ENCODE data around the gene PRDM1.

The PRDM1 gene

DNA sequence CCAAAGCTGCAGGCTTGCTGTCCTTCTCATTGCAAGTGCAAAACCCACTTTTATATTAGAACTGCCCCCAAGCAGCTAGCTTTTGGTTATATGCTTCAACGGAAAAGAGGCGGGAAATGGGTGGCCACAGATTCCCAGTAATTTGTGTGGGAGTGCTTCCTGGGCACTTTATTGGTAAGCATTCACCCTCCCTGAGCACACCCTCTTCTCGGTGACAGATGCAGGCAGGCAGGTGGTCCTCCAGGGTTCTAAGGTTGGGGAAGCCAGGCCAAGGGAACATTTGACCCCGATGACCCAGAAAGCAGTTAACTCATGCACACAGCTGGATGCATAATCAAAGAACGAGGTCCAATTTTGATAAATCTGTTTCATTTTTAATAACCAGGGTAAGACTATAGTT, 29.1 kb downstream of the PRDM1 start:
- FAIRE-seq (no peak), DNase-seq (ENCODE audit: low spot score) (no peak)

- FAIRE-seq (no peak), DNase-seq (ENCODE audit: low spot score) (peak; percentile 15)
These were observed 30.1 kb downstream of the PRDM1 start for GRCh38 chr6:106116125-106116832.

- no peak for FAIRE-seq
These were observed 31.4 kb downstream of the PRDM1 start for GRCh38 chr6:106117579-106117978.

DNA sequence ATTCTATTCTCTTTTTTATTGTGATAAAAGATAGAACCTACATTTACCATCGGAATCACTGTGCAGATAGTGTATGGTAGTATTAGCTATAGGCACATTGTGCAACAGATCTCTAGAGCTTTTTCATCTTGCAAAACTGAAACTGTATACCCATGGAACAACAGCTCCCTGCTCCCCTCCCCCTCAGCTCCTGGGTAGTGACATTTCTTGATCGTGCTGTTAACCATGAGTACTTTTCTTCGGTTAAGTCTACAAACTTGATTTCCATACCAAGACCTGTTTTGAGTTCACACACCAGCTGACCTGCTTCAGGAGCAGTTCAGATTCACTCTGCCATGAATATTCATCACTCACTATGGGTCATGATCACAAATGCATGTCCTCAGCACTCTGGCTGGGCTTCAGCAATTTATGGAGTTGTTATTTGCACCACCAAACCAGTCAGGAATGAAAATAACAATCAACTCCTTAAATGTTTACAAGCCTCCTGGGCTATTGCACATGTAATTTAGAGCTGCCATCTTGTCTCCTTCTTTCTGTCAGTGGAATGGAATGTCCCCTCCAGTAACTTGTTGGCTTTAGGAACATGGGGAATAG, 32.8 kb downstream of the PRDM1 start:
- FAIRE-seq, result no peak

More at GRCh38 chr6:106117579-106117978, 31.4 kb downstream of the PRDM1 start:
- DNase-seq (ENCODE audit: low spot score), result no peak

GRCh38 chr6:106119546-106119945, 33.4 kb downstream of the PRDM1 start:
- DNase-seq (ENCODE audit: low spot score), result no peak
- FAIRE-seq, result no peak

More for the DNA sequence above, 32.8 kb downstream of the PRDM1 start:
- DNase-seq (ENCODE audit: low spot score), result no peak

GRCh38 chr6:106120006-106120405, 33.9 kb downstream of the PRDM1 start:
- no peak for FAIRE-seq
- no peak for DNase-seq (ENCODE audit: low spot score)

DNA sequence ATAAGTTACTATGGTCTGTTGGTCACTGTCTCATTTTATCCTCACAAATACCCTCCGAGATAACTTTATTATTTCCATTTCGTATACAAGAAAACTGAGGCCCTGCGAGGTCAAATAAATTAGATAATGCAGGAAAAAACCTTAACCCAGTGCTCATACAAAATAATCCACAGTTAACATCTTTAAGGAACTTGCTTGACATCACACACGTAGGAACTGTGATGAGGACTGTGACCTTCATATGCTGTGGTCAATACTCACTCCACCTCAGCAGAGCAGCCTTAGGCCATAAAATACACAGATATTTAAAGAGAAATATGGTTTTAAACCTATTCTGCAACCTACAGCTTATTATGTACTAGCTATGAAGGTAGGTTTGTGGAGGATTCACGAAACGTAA, 34.3 kb downstream of the PRDM1 start:
- no peak for DNase-seq (ENCODE audit: low spot score)
- FAIRE-seq, result no peak

DNA sequence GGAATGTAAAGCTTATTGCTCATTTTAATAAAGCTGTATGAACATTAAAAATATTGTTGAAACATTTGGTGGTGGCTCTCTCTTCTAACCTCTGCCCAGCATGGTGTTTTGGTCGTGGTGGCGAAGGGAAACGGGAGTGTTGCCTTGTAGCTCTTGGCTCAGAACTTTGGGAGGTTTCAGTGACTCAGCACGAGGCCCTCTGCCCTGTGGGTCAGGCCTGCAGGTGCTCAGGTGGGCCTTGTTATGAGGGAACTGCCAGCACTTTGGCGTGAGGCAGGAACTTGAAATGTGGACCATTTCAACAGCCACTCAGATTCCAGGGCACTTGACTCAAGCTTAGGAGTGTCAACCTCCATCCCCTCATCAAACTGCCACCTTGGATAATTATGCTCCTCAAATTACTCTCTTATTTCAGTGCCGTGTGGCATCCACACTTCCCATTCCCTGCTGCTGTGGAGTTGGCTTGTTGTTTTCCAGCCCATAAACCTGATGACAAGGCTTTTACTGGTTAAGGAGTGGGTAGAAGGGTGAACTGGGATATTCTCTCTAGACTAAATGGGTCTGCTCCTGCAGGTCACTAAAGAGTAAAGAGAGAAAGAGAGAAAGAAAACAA, 36.3 kb downstream of the PRDM1 start:
- DNase-seq (ENCODE audit: low spot score) (no peak), FAIRE-seq (no peak)

GRCh38 chr6:106122938-106123656, 37.0 kb downstream of the PRDM1 start:
- FAIRE-seq, result no peak

GRCh38 chr6:106124015-106124414, 37.9 kb downstream of the PRDM1 start:
- DNase-seq (ENCODE audit: low spot score) (no peak), FAIRE-seq (no peak)

More at GRCh38 chr6:106122938-106123656, 37.0 kb downstream of the PRDM1 start:
- DNase-seq (ENCODE audit: low spot score), result no peak

DNA sequence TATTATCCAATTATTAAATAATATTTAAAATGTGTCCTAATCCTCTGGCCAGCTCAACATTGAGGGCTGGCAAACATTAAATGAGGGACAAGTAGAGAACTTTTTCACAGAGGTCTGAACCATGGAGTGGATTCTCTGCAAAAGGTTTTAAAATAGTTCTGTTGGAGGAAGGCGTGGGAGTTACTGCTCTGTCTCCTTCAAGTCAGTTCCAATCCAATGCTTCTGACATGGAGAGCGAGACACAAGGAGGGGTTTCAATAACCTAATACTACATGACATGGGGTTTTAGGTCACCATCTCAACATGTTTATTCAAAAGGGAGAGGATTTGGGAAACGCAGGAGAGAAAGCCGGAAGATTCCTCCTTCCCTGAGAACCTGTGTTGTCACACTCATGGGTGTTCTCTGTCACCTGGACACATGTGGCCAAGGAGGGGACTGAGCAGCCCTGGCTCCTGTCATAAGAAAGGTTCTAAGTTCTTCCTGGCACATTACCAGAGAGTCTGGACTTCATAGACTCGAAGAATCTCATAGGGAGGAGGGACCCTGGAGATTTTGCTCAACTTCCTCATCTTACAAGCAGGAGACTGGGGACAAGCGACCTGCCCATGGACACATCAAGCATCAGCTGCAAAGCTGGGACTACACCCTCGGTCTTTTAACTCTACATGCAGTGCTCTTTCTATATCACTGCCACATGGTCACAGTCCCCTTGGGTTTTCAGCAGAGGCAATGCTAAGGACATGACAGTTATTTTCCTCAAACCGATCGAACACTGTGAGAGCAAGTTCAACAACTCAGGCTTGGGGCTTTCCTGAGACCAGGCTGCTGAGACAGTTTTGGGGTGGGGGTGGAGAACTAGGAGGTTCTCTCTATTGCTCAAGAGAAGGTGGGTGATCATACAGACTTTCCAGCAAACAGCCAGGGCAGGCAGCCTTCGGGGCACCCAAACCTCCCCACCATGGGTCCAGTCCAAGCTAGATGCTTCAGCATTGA, 38.6 kb downstream of the PRDM1 start:
- DNase-seq (ENCODE audit: low spot score) (no peak), FAIRE-seq (no peak)

GRCh38 chr6:106125925-106126435, 39.8 kb downstream of the PRDM1 start:
- no peak for FAIRE-seq
- DNase-seq (ENCODE audit: low spot score), result no peak

DNA sequence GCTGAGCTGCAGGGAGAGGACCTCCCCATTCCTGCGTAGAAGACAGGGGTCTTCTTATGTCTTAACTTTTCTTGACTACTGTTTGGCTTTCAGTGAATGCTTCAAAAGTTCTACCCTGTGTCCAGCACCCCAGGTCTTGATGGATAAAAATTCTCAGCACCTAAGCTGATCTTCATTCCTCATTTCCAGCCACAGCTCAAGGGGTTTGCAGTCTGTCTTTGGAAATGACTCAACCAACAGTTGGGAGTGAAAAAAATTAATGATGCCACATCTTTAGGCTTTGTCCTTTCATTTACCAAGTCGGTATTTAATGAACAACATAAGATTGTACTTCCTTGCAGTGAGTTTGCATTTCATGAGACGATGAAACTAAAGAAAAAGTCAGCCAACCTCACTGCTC, 40.3 kb downstream of the PRDM1 start:
- FAIRE-seq (no peak), DNase-seq (ENCODE audit: low spot score) (no peak)

DNA sequence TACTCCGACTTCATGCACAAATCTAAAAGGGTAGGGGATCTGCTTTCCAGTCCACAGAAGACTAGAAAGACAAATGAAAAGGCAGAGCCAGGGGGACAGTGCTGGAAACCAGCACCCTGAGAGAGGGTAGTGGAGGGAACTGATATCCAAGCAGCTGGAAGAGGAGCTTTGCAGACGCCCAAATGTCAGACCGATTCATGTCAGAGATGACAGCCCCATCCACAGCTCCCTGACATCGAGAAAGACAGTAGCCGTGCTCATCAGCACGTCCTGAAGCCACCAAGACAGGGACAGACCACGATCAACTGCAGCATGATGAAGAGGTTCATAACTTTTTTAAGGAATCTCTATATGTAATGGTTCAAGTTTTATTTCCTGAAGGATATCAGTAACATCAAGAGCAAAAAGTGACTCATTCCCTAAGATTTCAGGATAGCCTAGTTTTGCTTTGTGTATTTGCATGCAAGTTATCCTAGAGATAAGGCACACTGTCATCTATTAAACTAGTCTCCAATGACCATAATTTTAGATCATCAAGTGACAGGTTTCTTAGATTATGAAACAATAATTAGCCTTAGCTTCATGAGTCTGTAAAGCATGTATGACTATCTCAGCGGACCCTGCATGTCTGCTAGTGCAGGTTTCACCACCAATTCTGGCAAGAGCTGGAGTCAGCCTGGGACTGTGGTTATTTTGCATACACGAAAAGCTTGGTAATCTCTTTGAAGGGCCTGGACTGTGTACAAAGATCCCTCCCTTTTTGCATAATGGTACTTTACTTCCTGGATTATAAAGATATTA, 43.0 kb downstream of the PRDM1 start:
- FAIRE-seq (no peak), DNase-seq (ENCODE audit: low spot score) (no peak)

DNA sequence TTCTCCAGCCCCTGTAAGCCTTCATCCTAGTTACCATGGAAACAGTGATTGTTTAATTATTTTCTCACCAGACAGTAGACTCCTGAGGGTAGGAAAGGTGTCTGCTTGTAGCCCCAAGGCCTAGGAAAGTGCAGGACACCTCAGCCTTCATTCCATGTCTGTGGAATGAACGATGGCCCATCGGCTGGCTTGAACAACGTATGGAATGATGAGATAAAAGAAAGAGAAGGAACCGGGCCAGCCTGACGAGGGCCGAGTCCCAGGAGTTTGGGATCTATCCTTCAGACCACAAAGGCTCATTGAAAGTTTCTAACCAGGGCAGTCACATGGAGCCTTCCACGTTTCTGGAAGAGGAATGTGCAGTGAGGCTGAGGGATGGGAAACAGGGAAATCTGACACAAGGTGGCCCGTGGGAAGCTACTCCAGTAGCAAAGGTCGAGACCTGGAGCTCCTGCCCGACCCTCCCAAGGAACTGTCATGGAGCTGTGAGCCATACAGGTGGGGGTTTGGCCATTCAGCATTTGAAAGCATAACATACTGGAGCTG, 46.1 kb downstream of the PRDM1 start:
- DNase-seq (ENCODE audit: low spot score) (no peak), FAIRE-seq (no peak)

DNA sequence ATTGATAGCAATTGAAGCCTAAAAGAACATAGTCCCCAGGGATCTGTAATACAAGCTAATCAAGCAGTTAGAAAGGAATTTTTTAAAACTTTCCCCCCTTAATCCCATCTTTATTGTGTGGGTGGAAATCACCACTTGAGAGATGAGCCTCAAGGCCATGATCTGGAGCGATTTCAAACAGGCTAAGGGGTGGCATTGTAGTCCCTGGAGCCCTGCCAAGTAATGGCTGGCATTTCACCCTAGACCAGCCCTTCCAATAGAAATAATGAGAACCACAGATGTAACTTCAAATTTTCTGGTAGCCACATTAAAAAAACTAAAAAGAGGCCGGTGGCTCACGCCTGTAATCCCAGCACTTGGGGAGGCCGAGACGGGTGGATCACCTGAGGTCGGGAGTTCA, 46.9 kb downstream of the PRDM1 start:
- FAIRE-seq (no peak), DNase-seq (ENCODE audit: low spot score) (no peak)

DNA sequence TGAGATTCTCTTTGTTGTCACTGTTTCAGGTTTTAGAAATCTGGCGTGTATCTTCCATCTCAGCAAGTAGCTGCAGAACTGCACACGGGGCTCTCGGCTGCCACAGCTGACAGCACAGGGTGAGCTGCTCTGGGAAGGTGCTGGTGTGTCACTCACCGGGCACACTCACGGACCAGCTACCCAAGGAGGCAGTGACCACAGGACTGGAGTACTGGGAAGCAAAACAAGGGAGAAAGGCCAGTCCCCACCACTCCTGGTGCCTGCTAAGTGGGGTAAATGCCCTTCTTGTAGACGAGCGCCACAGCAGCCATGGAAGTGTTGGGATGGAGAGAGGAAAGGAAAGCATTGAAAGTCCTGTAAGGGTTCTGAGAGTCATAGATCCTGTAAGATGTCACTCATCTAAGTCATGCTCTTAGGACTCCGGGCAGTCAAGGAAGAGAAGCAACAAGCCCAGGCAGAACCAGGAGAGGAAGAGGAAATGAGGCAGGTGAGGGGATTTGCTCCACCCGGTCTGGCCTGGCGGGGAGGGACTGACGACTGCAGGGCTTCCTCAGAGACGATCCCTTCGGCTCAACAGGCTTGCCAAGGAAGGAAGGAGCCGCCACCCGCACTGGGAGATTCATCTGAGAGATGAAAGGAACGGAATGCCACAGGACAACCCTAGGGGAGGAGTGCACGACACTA, 48.1 kb downstream of the PRDM1 start:
- FAIRE-seq, result no peak
- no peak for DNase-seq (ENCODE audit: low spot score)

- DNase-seq (ENCODE audit: low spot score), result peak; percentile 38
- no peak for FAIRE-seq
These were observed 48.9 kb downstream of the PRDM1 start for GRCh38 chr6:106134906-106135634.

Data from urothelium cell line (cell line).